ENCODE measurements around the gene CPB1.

DNA sequence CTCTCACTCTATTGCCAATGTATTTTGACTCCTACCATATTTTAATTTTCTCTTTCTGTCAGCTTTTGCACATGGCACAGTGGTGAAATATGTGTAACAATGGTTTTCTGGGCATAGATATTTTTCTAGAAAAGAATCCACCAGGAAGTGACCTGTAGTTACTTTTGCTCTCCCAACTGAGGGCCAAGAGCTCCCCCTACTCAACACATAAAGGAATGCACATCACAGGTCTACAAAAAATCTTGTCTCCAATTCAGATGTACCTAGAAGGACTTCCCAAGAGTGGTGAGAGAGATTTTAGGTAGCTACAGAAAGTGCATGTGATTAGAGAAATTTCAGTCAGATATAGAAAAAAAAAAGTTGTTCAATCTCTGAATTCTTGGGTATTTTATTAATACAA, 53.1 kb downstream of the CPB1 start:
- TF ChIP-seq, protein P1, sequence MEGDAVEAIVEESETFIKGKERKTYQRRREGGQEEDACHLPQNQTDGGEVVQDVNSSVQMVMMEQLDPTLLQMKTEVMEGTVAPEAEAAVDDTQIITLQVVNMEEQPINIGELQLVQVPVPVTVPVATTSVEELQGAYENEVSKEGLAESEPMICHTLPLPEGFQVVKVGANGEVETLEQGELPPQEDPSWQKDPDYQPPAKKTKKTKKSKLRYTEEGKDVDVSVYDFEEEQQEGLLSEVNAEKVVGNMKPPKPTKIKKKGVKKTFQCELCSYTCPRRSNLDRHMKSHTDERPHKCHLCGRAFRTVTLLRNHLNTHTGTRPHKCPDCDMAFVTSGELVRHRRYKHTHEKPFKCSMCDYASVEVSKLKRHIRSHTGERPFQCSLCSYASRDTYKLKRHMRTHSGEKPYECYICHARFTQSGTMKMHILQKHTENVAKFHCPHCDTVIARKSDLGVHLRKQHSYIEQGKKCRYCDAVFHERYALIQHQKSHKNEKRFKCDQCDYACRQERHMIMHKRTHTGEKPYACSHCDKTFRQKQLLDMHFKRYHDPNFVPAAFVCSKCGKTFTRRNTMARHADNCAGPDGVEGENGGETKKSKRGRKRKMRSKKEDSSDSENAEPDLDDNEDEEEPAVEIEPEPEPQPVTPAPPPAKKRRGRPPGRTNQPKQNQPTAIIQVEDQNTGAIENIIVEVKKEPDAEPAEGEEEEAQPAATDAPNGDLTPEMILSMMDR (IDR thresholded peaks at IDR 0.05; ENCODE audit: low read depth, low read length, missing input control), result peak; percentile 8
- TF ChIP-seq RXRA (IDR thresholded peaks at IDR 0.05) (no peak), GABPA (IDR thresholded peaks at IDR 0.05 in 1 of 2, conservative IDR thresholded peaks at IDR 0.05 in 1 of 2) (no peak), YY1 (IDR thresholded peaks at IDR 0.05) (no peak)

Data from liver (tissue), 3 donors.